ENCODE data around the gene DLX3.

The DLX3 gene

GRCh38 chr17:49992191-49992932, 2.7 kb downstream of the DLX3 start:
- no peak for DNase-seq (ENCODE audit: low read depth, low spot score)

- no peak for DNase-seq (ENCODE audit: low read depth, low spot score)
Observed at GRCh38 chr17:49991409-49991808, 3.6 kb downstream of the DLX3 start.

GRCh38 chr17:49990921-49991320, 4.1 kb downstream of the DLX3 start:
- no peak for DNase-seq (ENCODE audit: low read depth, low spot score)

GRCh38 chr17:49990331-49990730, 4.7 kb downstream of the DLX3 start:
- DNase-seq (ENCODE audit: low read depth, low spot score): no peak

- peak; percentile 4 for DNase-seq (ENCODE audit: low read depth, low spot score)
Observed at GRCh38 chr17:49989518-49989880, 5.5 kb downstream of the DLX3 start.

- peak; percentile 69 for DNase-seq (ENCODE audit: low read depth, low spot score)
Observed at GRCh38 chr17:49987681-49988441, 7.2 kb downstream of the DLX3 start.

GRCh38 chr17:49987290-49987585, 7.8 kb downstream of the DLX3 start:
- DNase-seq (ENCODE audit: low read depth, low spot score): peak; percentile 48

- peak; percentile 2 for DNase-seq (ENCODE audit: low read depth, low spot score)
Observed at GRCh38 chr17:49986396-49987289, 8.4 kb downstream of the DLX3 start.

- peak; percentile 10 for DNase-seq (ENCODE audit: low read depth, low spot score)
Observed at GRCh38 chr17:49985310-49985990, 9.6 kb downstream of the DLX3 start.

GRCh38 chr17:49984776-49985175, 10.2 kb downstream of the DLX3 start:
- no peak for DNase-seq (ENCODE audit: low read depth, low spot score)

GRCh38 chr17:49984283-49984682, 10.7 kb downstream of the DLX3 start:
- peak; percentile 84 for DNase-seq (ENCODE audit: low read depth, low spot score)

- peak; percentile 96 for DNase-seq (ENCODE audit: low read depth, low spot score)
Observed at GRCh38 chr17:49980703-49981197, 14.3 kb downstream of the DLX3 start.

GRCh38 chr17:49979748-49980479, 15.1 kb downstream of the DLX3 start:
- no peak for DNase-seq (ENCODE audit: low read depth, low spot score)

- DNase-seq (ENCODE audit: low read depth, low spot score): no peak
Observed at GRCh38 chr17:49978501-49978900, 16.5 kb downstream of the DLX3 start.

- no peak for DNase-seq (ENCODE audit: low read depth, low spot score)
Observed at GRCh38 chr17:49977463-49978389, 17.3 kb downstream of the DLX3 start.

- DNase-seq (ENCODE audit: low read depth, low spot score): no peak
Observed at GRCh38 chr17:49976828-49977202, 18.2 kb downstream of the DLX3 start.

GRCh38 chr17:49976163-49976827, 18.7 kb downstream of the DLX3 start:
- peak; percentile 93 for DNase-seq (ENCODE audit: low read depth, low spot score)

- peak; percentile 93 for DNase-seq (ENCODE audit: low read depth, low spot score)
Observed at GRCh38 chr17:49975531-49975930, 19.5 kb downstream of the DLX3 start.

- DNase-seq (ENCODE audit: low read depth, low spot score): no peak
Observed at GRCh38 chr17:49973271-49973615, 21.8 kb downstream of the DLX3 start.

Measured in ELF-1 (cell line).